H1 (cell line): ENCODE measurements around the gene RBM14. TPM values are rescaled to one million over a fixed set of nuclear protein-coding genes. Genes with fewer than 3 reads are reported as not detected.

Source experiments
- CTCF ChIA-PET: fragments of 300-600 bp; sonication (Branson Sonifier 250); formaldehyde crosslinking; loops from one replicate; lab custom pipeline; 2021; ENCODE audit not compliant: partially characterized antibody; lab: Charles Lee
- POLR2A ChIA-PET: fragments of 300-600 bp; sonication (Branson Sonifier 250); formaldehyde crosslinking; loops from one replicate; lab custom pipeline; 2021; ENCODE audit warnings: inconsistent platforms; ENCODE audit not compliant: partially characterized antibody; lab: Charles Lee
- DNase-seq, 2 experiments: peaks; one replicate each; pipeline versions ENCODE4 v3.0.0 to v3.0.0-alpha.2; 2010 to 2022; ENCODE audit warnings: low spot score in 2 of 2, low read depth in 1 of 2, mixed read lengths in 1 of 2
- FAIRE-seq: peaks from 2 replicates; lab custom pipeline; 2011; peaks lifted over from hg19 to GRCh38; lab: Jason Lieb, UNC
- H2AFZ ChIP-seq: 2 replicates; pipeline ENCODE4 v1.8.1; 2012; ENCODE audit warnings: low read length, inconsistent platforms
- H2AK5ac ChIP-seq: 2 replicates; pipeline ENCODE4 v1.6.1; 2013; ENCODE audit warnings: low read depth, low read length
- H2BK120ac ChIP-seq: replicated peaks from 2 replicates; pipeline ENCODE3; 2013; ENCODE audit warnings: low read depth, low read length, inconsistent platforms
- H2BK12ac ChIP-seq: 2 replicates; pipeline ENCODE4 v1.6.1; 2013; ENCODE audit warnings: low read depth, low read length
- H2BK15ac ChIP-seq: 2 replicates; pipeline ENCODE4 v1.6.1; 2013; ENCODE audit warnings: low read length
- H2BK20ac ChIP-seq: 2 replicates; pipeline ENCODE4 v1.6.1; 2013; ENCODE audit warnings: low read length
- H2BK5ac ChIP-seq: 2 replicates; pipeline ENCODE4 v1.6.1; 2013; ENCODE audit warnings: low read depth, low read length
- H3K14ac ChIP-seq: 2 replicates; pipeline ENCODE4 v1.6.1; 2013; ENCODE audit warnings: inconsistent platforms; ENCODE audit not compliant: insufficient read length
- H3K18ac ChIP-seq: 2 replicates; pipeline ENCODE4 v1.6.1; 2013; ENCODE audit warnings: low read length; ENCODE audit errors: extremely low read depth
- H3K23ac ChIP-seq: 2 replicates; pipeline ENCODE4 v1.6.1; 2013; ENCODE audit warnings: inconsistent platforms; ENCODE audit not compliant: insufficient read length
- H3K23me2 ChIP-seq: 2 replicates; pipeline ENCODE4 v1.6.1; 2013; ENCODE audit warnings: low read depth, low read length
- H3K27ac ChIP-seq: 2 replicates; pipeline ENCODE4 v1.6.1; 2011; ENCODE audit warnings: low read depth, low read length, inconsistent platforms
- H3K27me3 ChIP-seq, 4 experiments: replicated peaks in 1 of 4; 1 replicate in 1 of 4; 2 replicates in 3 of 4; pipeline versions ENCODE4 v1.6.1 to v1.8.1; 2011 to 2013; ENCODE audit warnings: low read length in 3 of 4, mild to moderate bottlenecking in 3 of 4, inconsistent platforms in 2 of 4, mixed read lengths in 2 of 4, moderate library complexity in 1 of 4; ENCODE audit not compliant: control insufficient read depth in 3 of 4, insufficient read depth in 3 of 4; ENCODE audit errors: extremely low read depth in 1 of 4
- H3K36me3 ChIP-seq, 4 experiments: 2 replicates each; pipeline versions ENCODE4 v1.6.1 to v1.8.1; 2011 to 2013; ENCODE audit warnings: mild to moderate bottlenecking in 4 of 4, low read length in 3 of 4, moderate library complexity in 2 of 4, control low read depth in 1 of 4, inconsistent platforms in 1 of 4; ENCODE audit not compliant: insufficient read depth in 4 of 4, control insufficient read depth in 2 of 4
- H3K4ac ChIP-seq: replicated peaks from 2 replicates; pipeline ENCODE3; 2013; ENCODE audit warnings: low read length, low read depth, mixed read lengths, inconsistent platforms; ENCODE audit not compliant: insufficient read length
- H3K4me1 ChIP-seq, 4 experiments: replicated peaks in 1 of 4; 1 replicate in 1 of 4; 2 replicates in 3 of 4; pipeline versions ENCODE4 v1.6.1 to v1.8.1; 2011 to 2013; ENCODE audit warnings: low read length in 3 of 4, inconsistent platforms in 2 of 4, mixed read lengths in 1 of 4; ENCODE audit not compliant: insufficient read depth in 4 of 4, control insufficient read depth in 3 of 4
- H3K4me2 ChIP-seq, 2 experiments: 2 replicates each; pipeline versions ENCODE4 v1.6.1 to v1.8.1; 2011 to 2013; ENCODE audit warnings: low read depth in 2 of 2, low read length in 2 of 2, control low read depth in 1 of 2, inconsistent platforms in 1 of 2, mild to moderate bottlenecking in 1 of 2; ENCODE audit not compliant: insufficient read depth in 1 of 2
- H3K4me3 ChIP-seq, 4 experiments: fragments of 200-600, 300-600 bp in 1 of 4; sonication (generic), shearing (Covaris generic), sonication (Bioruptor Twin) in 1 of 4; 2 replicates each; pipeline versions ENCODE4 v1.5.1 to v1.8.1; 2011 to 2016; ENCODE audit warnings: low read length in 4 of 4, low read depth in 3 of 4, control low read depth in 2 of 4, inconsistent platforms in 2 of 4, mild to moderate bottlenecking in 2 of 4, mixed read lengths in 1 of 4, moderate library complexity in 1 of 4; ENCODE audit not compliant: insufficient read depth in 2 of 4; ENCODE audit errors: extremely low read depth in 1 of 4
- H3K56ac ChIP-seq: replicated peaks from 2 replicates; pipeline ENCODE3; 2013; ENCODE audit warnings: low read depth, mild to moderate bottlenecking, mixed read lengths, low read length, inconsistent platforms; ENCODE audit not compliant: insufficient read length
- H3K79me1 ChIP-seq: 2 replicates; pipeline ENCODE4 v1.6.1; 2013; ENCODE audit warnings: low read depth, low read length, control low read depth
- H3K79me2 ChIP-seq, 2 experiments: 2 replicates each; pipeline versions ENCODE4 v1.6.1 to v1.8.1; 2012 to 2013; ENCODE audit warnings: low read length in 2 of 2, mild to moderate bottlenecking in 2 of 2, inconsistent platforms in 1 of 2; ENCODE audit not compliant: insufficient read depth in 2 of 2, control insufficient read depth in 1 of 2
- H3K9ac ChIP-seq, 4 experiments: replicated peaks in 1 of 4; 1 replicate in 1 of 4; 2 replicates in 3 of 4; pipeline versions ENCODE4 v1.6.1 to v1.8.1; 2011 to 2013; ENCODE audit warnings: low read depth in 3 of 4, low read length in 3 of 4, control low read depth in 2 of 4, mild to moderate bottlenecking in 2 of 4, moderate library complexity in 2 of 4, inconsistent platforms in 1 of 4; ENCODE audit errors: extremely low read depth in 1 of 4
- H3K9me3 ChIP-seq, 2 experiments: 2 replicates each; pipeline versions ENCODE4 v1.6.1 to v1.8.1; 2012 to 2013; ENCODE audit warnings: mild to moderate bottlenecking in 2 of 2, moderate library complexity in 2 of 2, control low read depth in 1 of 2, inconsistent platforms in 1 of 2, low read depth in 1 of 2, low read length in 1 of 2, mixed read lengths in 1 of 2; ENCODE audit not compliant: insufficient read depth in 2 of 2
- H4K20me1 ChIP-seq, 2 experiments: replicated peaks in 1 of 2; 2 replicates each; pipeline versions ENCODE3 to v1.8.1; 2011 to 2013; ENCODE audit warnings: inconsistent platforms in 2 of 2, low read length in 2 of 2, mild to moderate bottlenecking in 1 of 2; ENCODE audit not compliant: insufficient read depth in 2 of 2, control insufficient read depth in 1 of 2
- H4K5ac ChIP-seq: 2 replicates; pipeline ENCODE4 v1.6.1; 2013; ENCODE audit warnings: low read length, low read depth, mixed read lengths, inconsistent platforms; ENCODE audit not compliant: insufficient read length
- H4K8ac ChIP-seq: 2 replicates; pipeline ENCODE4 v1.8.0; 2013; ENCODE audit warnings: mild to moderate bottlenecking, moderate library complexity, low read length, inconsistent platforms; ENCODE audit not compliant: insufficient read depth; ENCODE audit errors: extremely low read depth
- H4K91ac ChIP-seq: replicated peaks from 2 replicates; pipeline ENCODE3; 2013; ENCODE audit warnings: low read length, mixed read lengths, inconsistent platforms; ENCODE audit not compliant: insufficient read length
- BCL11A ChIP-seq, 2 experiments: IDR thresholded peaks; one replicate each; pipeline ENCODE4 v1.6.1; 2011; ENCODE audit warnings: low read depth in 2 of 2, low read length in 2 of 2, mild to moderate bottlenecking in 2 of 2
- POLR2A ChIP-seq, 2 experiments: IDR thresholded peaks; 1 replicate in 1 of 2; 2 replicates in 1 of 2; pipeline ENCODE4 v1.6.1; 2011; ENCODE audit warnings: low read depth in 2 of 2, low read length in 2 of 2, mild to moderate bottlenecking in 2 of 2; ENCODE audit errors: control extremely low read depth in 1 of 2
- WGBS, 2 experiments: shearing (Covaris generic) in 1 of 2; methylation state at CpG; one replicate each; pipeline versions ENCODE4 v1.1.6 to v1.1.7; 2013 to 2015; ENCODE audit warnings: low lambda C conversion rate in 2 of 2, mixed read lengths in 2 of 2, inconsistent platforms in 1 of 2, low coverage in 1 of 2, missing lambda C conversion rate in 1 of 2; ENCODE audit not compliant: insufficient replicate concordance in 2 of 2, insufficient coverage in 1 of 2, insufficient read length in 1 of 2; ENCODE audit errors: extremely low coverage in 1 of 2, missing lambda C conversion rate in 1 of 2; 5-methylcytosine and 5-hydroxymethylcytosine counted together
- polyA plus RNA-seq, 7 experiments: library from polyadenylated mRNA; depleted of rRNA in 3 of 7; stranded (reverse) in 5 of 7; unstranded in 2 of 7; fragments of >200 nt in 5 of 7; fragments of 200-250 nt in 2 of 7; gene quantifications; 1 replicate in 5 of 7; 2 replicates in 1 of 7; 4 replicates in 1 of 7; pipeline versions ENCODE4 v1.2.1 to v1.2.3, GENCODE V29; 2011 to 2013; ENCODE audit warnings: missing spikeins in 2 of 7, mixed read lengths in 2 of 7
- total RNA-seq: library from RNA; stranded (reverse); fragmentation: NEBNext Ultra II Directional; extraction: Animal tissue kit (Norgen Biotek cat#: 25700); gene quantifications from 2 replicates; pipeline ENCODE4 v1.2.1, GENCODE V29; 2021

The RBM14 gene
- total and polyA plus RNA-seq, 2 of the 8 experiments (the other 6 are each of a cell fraction or from before 2014, with no cell fraction given), result 67.2 to 142 TPM

DNA sequence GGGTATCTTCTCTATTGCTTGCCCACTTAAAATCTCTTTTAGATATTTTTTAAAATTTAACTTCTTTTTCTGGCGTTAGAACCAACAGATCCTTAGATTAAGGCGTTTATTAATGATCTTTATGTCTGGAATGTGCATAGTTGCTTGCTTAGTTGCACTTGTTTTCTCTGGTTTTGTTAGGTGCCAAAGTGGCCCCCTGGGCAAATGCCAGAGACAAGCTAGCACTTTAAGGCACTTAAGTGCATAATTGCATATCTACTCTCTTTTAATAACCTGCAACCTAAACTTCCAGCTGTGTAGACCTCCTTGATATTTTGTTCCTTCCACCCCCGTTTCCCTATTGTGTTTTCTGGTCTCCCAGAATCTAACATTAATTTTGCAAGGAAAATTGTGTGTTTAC is 25.4 kb downstream of the RBM14 start:
- H3K4me1 ChIP-seq, result peaks cover 0 to 24% (median 16%) of the 10 kb centered on the region in 4 experiments; a peak in 5 of 7 replicates
- CTCF ChIA-PET, result interaction anchor here (1.1 kb wide), 1 partner anchor 36 kb away, joined by 3 read pairs; the partner anchor contains the start of gene RBM4B

More for the DNA sequence above, 25.4 kb downstream of the RBM14 start:
- H4K91ac ChIP-seq, result no peak overlapping the region
- no peak overlapping the region for H3K4ac ChIP-seq
- peaks cover 51 to 60% of the 10 kb centered on the region in 2 experiments for H4K20me1 ChIP-seq
- peaks cover 37 to 73% (median 62%) of the 10 kb centered on the region in 4 experiments for H3K36me3 ChIP-seq
- peak overlapping the region; percentile 0 to 90 (median 16); a peak in 5 of 8 replicates for H3K4me3 ChIP-seq
- H2BK15ac ChIP-seq, result no peak overlapping the region
- peaks cover 10% of the 10 kb centered on the region for H3K23me2 ChIP-seq
- H3K79me2 ChIP-seq, result peaks cover 70 to 83% of the 10 kb centered on the region in 2 experiments
- no peak overlapping the region for H3K56ac ChIP-seq
- no peak overlapping the region for H2BK20ac ChIP-seq
- POLR2A ChIA-PET, result interaction anchor here (1.5 to 66.2 kb wide), 4 partner anchors 1 to 133 kb away, joined by 4 to 2165 read pairs (median 1090); partner anchors contain the start of genes CCDC87, CCS, RBM14 and RBM4
- no peaks in the 10 kb centered on the region for H3K9me3 ChIP-seq
- no peak overlapping the region for H2AK5ac ChIP-seq
- no peak overlapping the region for H2AFZ ChIP-seq
- no peak overlapping the region for H4K8ac ChIP-seq
- no peaks in the 10 kb centered on the region for H3K27me3 ChIP-seq
- no peak overlapping the region for H2BK120ac ChIP-seq
- no peak overlapping the region for H4K5ac ChIP-seq
- TF ChIP-seq POLR2A (IDR thresholded peaks at IDR 0.05; ENCODE audit: control extremely low read depth in 1 of 2, low read depth in 2 of 2, low read length in 2 of 2) (peak in 1 of 2 experiments; percentile 35; a peak in 1 of 3 replicates), BCL11A (IDR thresholded peaks at IDR 0.05; ENCODE audit: low read depth in 2 of 2, low read length in 2 of 2) (no peak)
- no peak overlapping the region for H3K14ac ChIP-seq
- H3K4me2 ChIP-seq, result peak overlapping the region; percentile 65 to 67
- DNase-seq (no peak), FAIRE-seq (no peak)
- no peak overlapping the region for H3K23ac ChIP-seq
- no peak overlapping the region for H3K9ac ChIP-seq
- no peak overlapping the region for H3K18ac ChIP-seq
- no peak overlapping the region for H2BK12ac ChIP-seq
- no peak overlapping the region for H3K27ac ChIP-seq
- no peak overlapping the region for H2BK5ac ChIP-seq
- no peaks in the 10 kb centered on the region; the same call in 1 of the 2 replicates for H3K79me1 ChIP-seq
- 78% methylated on average over 3 of the region's 3 CpGs; no CpG with 5 or more reads in 1 of the 2 experiments for WGBS, 2 experiments
